Skeletal muscle satellite cell (primary cell): ENCODE measurements around the gene MARF1.
A peak's percentile ranks its signal among the peaks of the same experiment; 100 is the strongest.
"Not testable (repeated sequence)": the region's sequence is repeated elsewhere in the genome, so short reads cannot be mapped to it uniquely, and the experiment has no call there.

ENCODE experiments used
- H3K27me3 ChIP-seq: 2 replicates; pipeline ENCODE4 v1.7.0; 2013; ENCODE audit warnings: low read length; ENCODE audit not compliant: control insufficient read depth, insufficient read depth
- H3K36me3 ChIP-seq: 2 replicates; pipeline ENCODE4 v1.7.0; 2013; ENCODE audit warnings: mild to moderate bottlenecking, control low read depth, low read length; ENCODE audit not compliant: insufficient read depth
- H3K4me1 ChIP-seq: 2 replicates; pipeline ENCODE4 v1.7.0; 2013; ENCODE audit warnings: low read length; ENCODE audit not compliant: control insufficient read depth, insufficient read depth
- H3K4me2 ChIP-seq: 2 replicates; pipeline ENCODE4 v1.7.0; 2013; ENCODE audit warnings: mild to moderate bottlenecking, low read length
- H3K4me3 ChIP-seq: 2 replicates; pipeline ENCODE4 v1.7.0; 2013; ENCODE audit warnings: low read length
- H3K9ac ChIP-seq: 2 replicates; pipeline ENCODE4 v1.7.0; 2013; ENCODE audit warnings: mild to moderate bottlenecking, low read depth, low read length, moderate library complexity
- H3K9me3 ChIP-seq: replicated peaks from 2 replicates; pipeline ENCODE4 v1.7.0; 2013; ENCODE audit warnings: mild to moderate bottlenecking, control low read depth, low read length

The MARF1 gene

GRCh38 chr16:15652293-15653001 lies 9.5 kb upstream of the MARF1 start:
- Histone ChIP-seq H3K9ac (no peak overlapping the region), H3K9me3 (no peaks in the 10 kb centered on the region), H3K4me1 (peaks cover 30% of the 10 kb centered on the region), H3K4me2 (peak overlapping the region; percentile 58), H3K4me3 (no peak overlapping the region), H3K36me3 (peaks cover 9% of the 10 kb centered on the region), H3K27me3 (no peaks in the 10 kb centered on the region)

GRCh38 chr16:15650698-15651171 lies 7.8 kb upstream of the MARF1 start:
- Histone ChIP-seq H3K4me1 (peaks cover 30% of the 10 kb centered on the region), H3K9me3 (no peaks in the 10 kb centered on the region), H3K27me3 (no peaks in the 10 kb centered on the region), H3K36me3 (peaks cover 9% of the 10 kb centered on the region), H3K9ac (peak overlapping the region; percentile 92), H3K4me2 (peak overlapping the region; percentile 85), H3K4me3 (peak overlapping the region; percentile 99)

GRCh38 chr16:15650019-15650697 lies 7.2 kb upstream of the MARF1 start, which contains the start of gene NDE1:
NDE1 (plus strand) TSS chr16:15650245; CDS start chr16:15664779, 14,534 bp downstream.
- H3K27me3 ChIP-seq: no peaks in the 10 kb centered on the region
- H3K9me3 ChIP-seq: no peaks in the 10 kb centered on the region
- peaks cover 9% of the 10 kb centered on the region for H3K36me3 ChIP-seq
- peak within 1 kb of the TSS; percentile 99 for H3K4me3 ChIP-seq
- H3K9ac ChIP-seq: peak within 1 kb of the TSS; percentile 92
- peak within 1 kb of the TSS; percentile 91 for H3K4me2 ChIP-seq
- peaks cover 30% of the 10 kb centered on the region for H3K4me1 ChIP-seq

- Histone ChIP-seq H3K27me3 (no peaks in the 10 kb centered on the region), H3K4me3 (peak overlapping the region; percentile 99), H3K9me3 (no peaks in the 10 kb centered on the region), H3K36me3 (peaks cover 5% of the 10 kb centered on the region), H3K4me2 (peak overlapping the region; percentile 91), H3K4me1 (peaks cover 33% of the 10 kb centered on the region), H3K9ac (peak overlapping the region; percentile 92)
These were observed 6.7 kb upstream of the MARF1 start for GRCh38 chr16:15649727-15650018.

GRCh38 chr16:15649311-15649710 lies 6.4 kb upstream of the MARF1 start:
- H3K4me2 ChIP-seq: peak overlapping the region; percentile 91
- not testable (repeated sequence) for H3K9me3 ChIP-seq, H3K27me3 ChIP-seq, H3K36me3 ChIP-seq
- H3K4me3 ChIP-seq: peak overlapping the region; percentile 99
- peaks cover 36% of the 10 kb centered on the region for H3K4me1 ChIP-seq
- peak overlapping the region; percentile 92 for H3K9ac ChIP-seq

- H3K36me3 ChIP-seq: peaks cover 5% of the 10 kb centered on the region
These were observed 5.3 kb upstream of the MARF1 start for GRCh38 chr16:15648135-15648730.

GRCh38 chr16:15647294-15648014 lies 4.5 kb upstream of the MARF1 start:
- H3K4me2 ChIP-seq: no peak overlapping the region
- H3K36me3 ChIP-seq: peaks cover 5% of the 10 kb centered on the region
- H3K4me1 ChIP-seq: peaks cover 30% of the 10 kb centered on the region
- H3K27me3 ChIP-seq: no peaks in the 10 kb centered on the region
- H3K4me3 ChIP-seq: no peak overlapping the region
- no peaks in the 10 kb centered on the region for H3K9me3 ChIP-seq
- H3K9ac ChIP-seq: no peak overlapping the region

More at GRCh38 chr16:15648135-15648730, 5.3 kb upstream of the MARF1 start:
- no peak overlapping the region for H3K9ac ChIP-seq
- H3K27me3 ChIP-seq: no peaks in the 10 kb centered on the region
- H3K4me3 ChIP-seq: no peak overlapping the region
- H3K9me3 ChIP-seq: no peaks in the 10 kb centered on the region
- H3K4me1 ChIP-seq: peaks cover 36% of the 10 kb centered on the region
- no peak overlapping the region for H3K4me2 ChIP-seq

GRCh38 chr16:15646557-15647293 lies 3.8 kb upstream of the MARF1 start:
- H3K36me3 ChIP-seq, H3K9ac ChIP-seq, H3K4me2 ChIP-seq, H3K27me3 ChIP-seq, H3K9me3 ChIP-seq, H3K4me3 ChIP-seq: not testable (repeated sequence)
- H3K4me1 ChIP-seq: peaks cover 29% of the 10 kb centered on the region

GRCh38 chr16:15644962-15645465 lies 2.1 kb upstream of the MARF1 start:
- H3K9ac ChIP-seq, H3K4me3 ChIP-seq: not testable (repeated sequence)

GRCh38 chr16:15644267-15644961 lies 1.5 kb upstream of the MARF1 start:
- Histone ChIP-seq H3K4me1 (peaks cover 27% of the 10 kb centered on the region), H3K36me3 (no peaks in the 10 kb centered on the region), H3K9ac (peak overlapping the region; percentile 100), H3K4me3 (peak overlapping the region; percentile 96), H3K4me2 (peak overlapping the region; percentile 95), H3K27me3 (no peaks in the 10 kb centered on the region), H3K9me3 (no peaks in the 10 kb centered on the region)

More at GRCh38 chr16:15644962-15645465, 2.1 kb upstream of the MARF1 start:
- H3K27me3 ChIP-seq, H3K9me3 ChIP-seq, H3K4me2 ChIP-seq, H3K36me3 ChIP-seq: not testable (repeated sequence)
- H3K4me1 ChIP-seq: peaks cover 30% of the 10 kb centered on the region
